Fibroblast of skin of scalp (primary cell): ENCODE results near the gene PNPLA8.

Source experiments
- DNase-seq: peaks from one replicate; pipeline ENCODE4 v3.0.0-alpha.2; 2013

PNPLA8 gene

DNA sequence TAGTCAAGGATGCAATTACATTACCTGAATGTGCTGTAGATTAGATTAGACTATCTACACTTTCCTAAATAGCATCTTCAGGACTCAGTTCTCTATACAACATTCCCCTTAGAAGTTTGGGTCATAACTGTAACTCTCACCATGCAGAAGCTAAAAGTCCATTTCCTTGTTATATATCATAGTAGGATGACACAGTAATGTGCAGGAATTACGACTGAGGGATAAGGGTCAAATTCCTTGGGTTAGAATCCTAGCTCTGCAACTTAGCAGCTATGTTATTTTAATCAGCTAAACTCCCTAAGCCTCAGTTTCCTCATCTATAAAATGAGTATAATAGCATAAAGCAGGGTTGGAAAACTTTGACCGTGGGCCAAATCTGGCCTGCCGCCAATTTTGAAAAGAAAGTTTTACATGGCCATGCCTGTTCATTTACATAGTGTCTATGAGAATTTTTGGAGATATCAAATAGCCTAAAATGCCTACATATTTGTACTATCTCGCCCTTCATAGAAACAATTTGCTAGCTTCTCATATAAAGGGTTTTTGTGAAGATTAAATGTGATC, 84.5 kb downstream of the PNPLA8 start:
- DNase-seq, result no peak

DNA sequence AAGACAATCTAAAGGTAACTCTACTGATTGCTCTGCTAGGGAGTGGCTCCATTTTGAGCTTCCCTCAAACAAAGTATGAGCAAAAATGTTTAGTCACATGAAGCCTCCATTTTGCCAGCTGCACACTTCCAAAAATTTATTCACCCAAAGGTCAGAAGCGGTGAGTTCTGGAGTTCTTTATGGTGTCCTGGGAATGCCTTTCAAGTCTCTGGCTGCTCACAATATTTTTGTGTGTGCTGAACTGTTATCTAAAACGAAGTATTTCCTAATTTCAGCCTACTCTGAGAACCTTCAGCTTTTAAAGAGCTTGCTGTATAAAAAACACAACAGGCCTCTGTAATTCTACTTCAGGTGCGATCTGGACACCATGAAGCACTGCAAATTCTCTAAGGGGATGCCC, 85.3 kb downstream of the PNPLA8 start:
- no peak for DNase-seq

DNA sequence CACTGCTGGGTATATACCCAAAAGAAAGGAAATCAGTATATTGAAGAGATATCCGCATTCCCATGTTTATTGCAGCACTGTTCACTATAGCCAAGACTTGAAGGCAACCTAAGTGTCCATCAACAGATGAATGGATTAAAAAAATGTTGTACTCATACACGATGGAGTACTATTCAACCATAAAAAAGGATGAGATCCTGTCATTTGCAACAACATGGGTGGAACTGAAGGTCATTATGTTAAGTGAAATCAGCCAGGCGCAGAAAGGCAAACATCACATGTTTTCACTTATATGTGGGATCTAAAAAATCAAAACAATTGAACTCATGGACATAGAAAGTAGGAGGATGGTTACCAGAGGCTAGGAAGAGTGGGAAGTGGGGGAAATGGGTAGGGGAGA, 89.0 kb downstream of the PNPLA8 start:
- no peak for DNase-seq

DNA sequence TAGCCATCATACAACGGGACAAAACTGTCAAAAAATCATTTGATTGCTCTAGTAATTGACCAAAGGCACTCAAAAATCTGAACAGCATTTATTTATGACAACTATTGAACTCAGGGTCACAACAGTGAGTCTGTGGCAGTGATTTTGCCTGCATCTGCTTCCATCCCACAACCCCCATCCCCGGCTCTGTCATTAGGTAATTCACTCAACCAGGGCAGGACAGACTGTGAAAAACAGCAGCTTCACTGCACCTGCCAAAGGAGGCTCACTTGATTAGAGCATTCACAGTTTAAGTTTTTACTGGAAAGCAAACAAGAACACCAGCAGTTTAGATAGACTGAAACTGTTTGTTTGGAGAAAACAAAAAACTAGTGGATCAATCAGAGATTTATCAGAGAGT, 91.9 kb downstream of the PNPLA8 start:
- no peak for DNase-seq

DNA sequence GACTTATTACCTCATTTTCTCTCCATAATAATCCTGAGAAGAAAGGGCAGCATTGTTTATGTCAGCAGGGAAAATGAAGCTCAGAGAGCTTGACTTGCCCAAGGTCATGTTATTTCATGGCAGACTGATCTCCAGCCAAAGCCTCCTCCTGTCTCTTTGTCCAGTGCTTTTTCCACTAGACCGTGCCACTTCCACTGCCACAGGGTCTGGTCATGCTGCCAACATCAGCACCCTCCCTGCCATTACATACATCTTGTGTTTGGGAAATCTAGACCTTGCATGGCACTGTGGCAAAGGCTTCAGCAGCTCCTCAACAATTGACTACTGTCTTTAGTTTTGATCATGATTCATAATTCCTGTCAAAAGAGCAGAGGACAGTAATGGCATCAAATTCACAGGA, 94.8 kb downstream of the PNPLA8 start:
- no peak for DNase-seq

DNA sequence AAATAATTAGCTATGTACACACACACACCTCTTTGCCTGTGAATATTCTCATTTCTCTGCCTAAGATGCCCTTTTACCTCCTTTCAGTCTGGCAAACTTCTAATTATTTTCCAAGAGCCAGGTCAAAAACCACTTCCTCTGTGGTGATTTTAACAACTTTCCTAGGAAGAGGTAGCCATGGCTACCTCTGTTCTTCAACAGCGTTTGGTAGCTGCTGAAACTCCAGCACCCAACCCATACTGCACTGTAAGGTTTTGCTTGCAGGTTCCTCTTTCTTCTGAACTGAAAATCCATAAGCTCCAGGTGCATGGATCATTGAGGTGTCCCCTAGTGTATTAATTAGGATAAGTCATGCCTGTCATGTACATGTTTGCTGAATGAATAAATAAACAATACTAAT, 95.3 kb downstream of the PNPLA8 start:
- DNase-seq, result no peak

DNA sequence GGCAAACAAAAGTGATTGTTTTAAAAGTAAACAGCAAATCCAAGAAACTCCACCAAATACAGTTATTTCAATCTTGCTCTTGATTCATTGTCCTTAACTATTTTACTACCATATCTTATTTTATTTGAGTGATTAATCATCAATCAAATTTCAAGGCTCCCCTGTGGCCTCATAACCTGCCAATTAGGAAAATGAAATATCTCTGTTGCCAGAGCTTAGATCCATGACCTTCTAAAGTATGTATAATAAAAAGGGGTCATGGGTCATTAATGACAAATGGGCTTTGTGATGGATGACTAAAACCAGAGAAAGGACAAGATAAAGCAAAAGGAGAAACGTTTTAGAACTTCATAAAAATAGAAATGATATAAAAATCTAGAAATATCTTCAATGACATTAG, 98.2 kb downstream of the PNPLA8 start:
- DNase-seq, result no peak

DNA sequence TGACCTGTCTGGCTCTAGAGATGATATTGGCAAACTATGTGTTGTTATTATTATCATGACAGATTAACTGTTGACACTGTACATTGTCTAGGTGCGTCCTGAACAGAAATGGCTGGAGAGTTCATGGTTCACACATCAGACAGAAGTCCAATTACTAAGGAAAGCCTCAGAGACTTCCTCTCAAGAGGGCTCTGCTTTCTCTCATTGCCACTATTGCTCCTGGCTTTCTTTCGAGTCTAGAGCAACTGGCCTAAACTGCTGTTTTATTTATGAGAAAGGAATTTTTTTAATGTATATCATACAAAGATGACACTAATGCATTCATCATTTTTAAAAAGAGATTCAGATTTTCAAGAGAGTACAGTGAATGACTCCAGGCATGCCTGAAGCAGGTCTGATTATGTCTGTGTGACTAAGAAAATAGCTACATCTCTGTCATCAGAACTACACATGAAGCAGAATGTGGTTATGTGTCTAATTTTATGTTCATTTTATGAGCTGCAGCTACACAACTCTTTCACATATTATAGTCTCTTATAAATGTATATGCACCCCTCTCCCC, 100.1 kb downstream of the PNPLA8 start:
- DNase-seq, result no peak

DNA sequence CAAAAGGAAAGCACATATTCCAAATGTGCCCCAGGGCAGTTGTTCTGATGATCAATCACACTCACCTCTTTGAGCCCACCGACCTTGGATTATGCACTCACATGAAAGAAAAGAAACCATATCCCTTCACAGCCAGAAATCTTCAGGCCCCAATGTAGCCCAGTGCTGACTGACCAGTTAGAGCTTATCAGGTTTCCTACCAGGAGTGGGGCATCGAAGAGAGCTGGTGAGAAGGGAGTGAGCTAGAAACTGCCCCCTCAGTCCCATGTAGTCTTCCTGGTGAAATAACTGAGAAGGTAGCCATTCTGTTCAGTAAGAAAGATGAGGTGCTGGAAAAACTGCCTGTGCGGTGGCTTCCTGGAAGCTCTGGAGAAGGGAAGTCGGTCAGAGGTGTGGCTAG, 101.9 kb downstream of the PNPLA8 start:
- DNase-seq, result no peak

DNA sequence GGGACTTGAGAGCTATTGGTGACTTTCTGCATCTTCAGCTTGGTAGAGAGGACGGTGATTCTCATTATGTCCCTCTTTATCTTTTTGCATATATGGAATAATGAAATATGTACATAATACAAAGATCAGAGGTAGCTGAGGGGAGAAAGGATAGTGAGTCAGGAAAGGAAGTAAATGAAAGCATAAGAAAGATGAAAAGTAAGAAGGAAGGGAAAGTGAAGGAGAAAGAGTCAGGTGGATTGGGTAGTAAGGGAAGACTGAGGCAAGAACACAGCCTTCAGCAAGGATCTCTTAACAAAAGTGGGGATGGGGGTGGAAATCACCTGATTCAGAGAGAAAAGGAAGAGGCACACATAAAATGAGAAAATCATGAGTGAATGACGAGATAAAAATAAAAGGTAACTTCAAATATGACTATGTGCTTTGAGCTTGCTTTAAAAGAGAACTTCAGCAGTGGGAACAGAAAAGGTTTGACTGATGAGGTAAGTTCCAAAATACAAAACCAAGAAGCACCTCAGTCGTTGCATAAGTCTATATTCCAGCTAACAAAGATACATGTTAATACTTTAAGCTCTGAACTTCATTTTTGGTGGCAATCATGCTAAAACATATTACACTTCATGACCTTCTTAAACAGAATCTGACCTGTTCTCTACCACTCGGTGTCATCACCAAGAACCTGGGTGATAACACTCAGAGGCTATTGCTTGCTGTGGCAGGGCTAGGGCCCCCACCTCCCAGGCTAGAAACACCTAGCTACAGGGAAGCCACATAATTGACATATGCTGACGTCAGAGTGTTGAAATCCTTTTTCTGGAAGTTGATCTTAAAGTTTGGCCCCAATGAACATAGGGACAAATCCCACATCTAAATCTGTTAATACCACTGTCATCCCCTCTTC, 102.6 kb downstream of the PNPLA8 start:
- no peak for DNase-seq

DNA sequence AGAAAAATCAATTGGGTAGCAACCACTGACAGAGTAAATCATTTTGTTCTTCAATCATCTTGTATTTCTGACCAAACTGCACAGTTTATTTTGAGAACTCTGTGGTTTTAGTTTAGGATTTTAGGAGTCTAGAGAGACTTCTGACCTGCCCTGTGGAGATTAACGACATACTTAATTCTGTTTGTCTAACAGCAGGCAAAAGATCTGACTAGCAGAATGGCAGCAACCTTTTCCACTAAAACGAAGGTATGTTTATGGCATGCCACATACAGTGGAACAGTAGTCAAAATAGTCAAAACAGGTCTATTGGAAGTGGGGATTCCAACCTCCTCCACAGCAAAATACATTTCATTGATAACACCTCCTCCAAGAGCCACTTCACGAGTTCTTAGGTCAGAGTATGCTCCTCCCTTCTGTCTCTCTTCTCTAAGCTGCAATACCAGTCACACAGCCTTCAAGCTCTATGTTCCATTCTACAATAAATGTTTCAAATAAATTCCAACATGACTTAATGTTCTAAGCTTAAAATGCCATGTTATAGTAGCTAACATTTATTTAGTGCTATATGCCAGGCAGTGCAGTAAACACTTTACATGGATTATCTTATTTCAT, 104.1 kb downstream of the PNPLA8 start:
- DNase-seq, result no peak
